Hepatocyte (in vitro differentiated cells): ENCODE data around the gene CRB1.

ENCODE experiments used
- CTCF ChIP-seq: fragments of 200-600 bp; sonication (generic); IDR thresholded peaks from 2 replicates; pipeline ENCODE4 v1.5.1; 2016; ENCODE audit warnings: antibody characterized with exemption, mild to moderate bottlenecking; ENCODE audit not compliant: poor library complexity
- EZH2 ChIP-seq: fragments of 200-600 bp; sonication (generic); IDR thresholded peaks from 2 replicates; pipeline ENCODE4 v1.6.1; 2016; ENCODE audit warnings: antibody characterized with exemption, mild to moderate bottlenecking, borderline replicate concordance
- EZH2phosphoT487 ChIP-seq: fragments of 200-600 bp; sonication (generic); IDR thresholded peaks from one replicate; pipeline ENCODE4 v1.6.1; 2018; ENCODE audit warnings: antibody characterized with exemption, mild to moderate bottlenecking, low read depth, moderate library complexity; ENCODE audit not compliant: unreplicated experiment, severe bottlenecking

- TF ChIP-seq CTCF, result no peak
- TF ChIP-seq EZH2phosphoT487, result no peak
- TF ChIP-seq EZH2, result no peak
Measured at GRCh38 chr1:197463142-197463541, 195.1 kb downstream of the CRB1 start.
